IMR-90 (cell line): Measurements from ENCODE around the gene PIEZO2.

ENCODE experiments used
- BHLHE40 ChIP-seq: fragments of 150-350 bp; IDR thresholded peaks from 2 replicates; pipeline ENCODE4 v1.6.1; 2016; ENCODE audit warnings: mild to moderate bottlenecking, low read depth, low read length
- CTCF ChIP-seq: conservative IDR thresholded peaks from 2 replicates; pipeline ENCODE4 v1.5.1; 2012; ENCODE audit warnings: mild to moderate bottlenecking, low read depth, low read length, improper control_type of control experiment
- FOS ChIP-seq: fragments of 150-350 bp; IDR thresholded peaks from 2 replicates; pipeline ENCODE4 v1.6.1; 2016; ENCODE audit warnings: low read depth, low read length
- MAZ ChIP-seq: IDR thresholded peaks from 2 replicates; pipeline ENCODE4 v1.6.1; 2012; ENCODE audit warnings: low read depth, mild to moderate bottlenecking, low read length, improper control_type of control experiment, moderate library complexity, borderline replicate concordance
- POLR2A ChIP-seq: IDR thresholded peaks from 2 replicates; pipeline ENCODE4 v1.6.1; 2012; ENCODE audit warnings: mild to moderate bottlenecking, low read depth, low read length
- RAD21 ChIP-seq: IDR thresholded peaks from 2 replicates; pipeline ENCODE4 v1.6.1; 2012; ENCODE audit warnings: low read length, improper control_type of control experiment
- RFX5 ChIP-seq: IDR thresholded peaks from 2 replicates; pipeline ENCODE4 v1.8.0; 2012; ENCODE audit warnings: low read depth, mild to moderate bottlenecking, low read length, moderate library complexity
- SMC3 ChIP-seq: fragments of 150-350 bp; IDR thresholded peaks from 2 replicates; pipeline ENCODE4 v1.6.1; 2016; ENCODE audit warnings: low read depth, mild to moderate bottlenecking, antibody characterized with exemption, low read length, moderate library complexity
- USF2 ChIP-seq: fragments of 150-350 bp; IDR thresholded peaks from 2 replicates; pipeline ENCODE4 v1.6.1; 2017; ENCODE audit warnings: mild to moderate bottlenecking, antibody characterized with exemption, low read length, low read depth

- TF ChIP-seq CTCF (no peak), USF2 (no peak), BHLHE40 (no peak), SMC3 (no peak), FOS (no peak), RFX5 (no peak), POLR2A (no peak), RAD21 (no peak), MAZ (no peak)
These were observed 98.4 kb downstream of the PIEZO2 start for GRCh38 chr18:11050966-11051365.
